Posterior vena cava (tissue), 2 donors: Measurements from ENCODE around the gene CRTAP. TPM values are rescaled to one million over a fixed set of nuclear protein-coding genes. Genes with fewer than 3 reads are reported as not detected.
"Not testable (repeated sequence)": the region's sequence is repeated elsewhere in the genome, so short reads cannot be mapped to it uniquely, and the experiment has no call there.

Source experiments
- DNase-seq: peaks from one replicate; pipeline ENCODE4 v3.0.0-alpha.2; 2020; ENCODE audit warnings: low spot score
- intact Hi-C, 2 donors: fragments of 100-400 bp; cut with DNase I; formaldehyde crosslinking; loops; one replicate each; pipeline versions ENCODE4 v1.14.1 to v1.14.2; 2022 to 2023
- total RNA-seq, 2 donors: library from RNA; stranded (reverse); fragmentation: NEBNext Ultra II Directional; extraction: Animal tissue kit (Norgen Biotek cat#: 25700); gene quantifications; one replicate each; pipeline ENCODE4 v1.2.1, GENCODE V29; 2021
- donor health status: DM: yes; HTN: yes; CAD: no.
- donor health status: DM: yes; HTN: yes; CAD: no.

CRTAP gene
- total RNA-seq, 2 donors from 2014 or later = 250 to 323 TPM

DNA sequence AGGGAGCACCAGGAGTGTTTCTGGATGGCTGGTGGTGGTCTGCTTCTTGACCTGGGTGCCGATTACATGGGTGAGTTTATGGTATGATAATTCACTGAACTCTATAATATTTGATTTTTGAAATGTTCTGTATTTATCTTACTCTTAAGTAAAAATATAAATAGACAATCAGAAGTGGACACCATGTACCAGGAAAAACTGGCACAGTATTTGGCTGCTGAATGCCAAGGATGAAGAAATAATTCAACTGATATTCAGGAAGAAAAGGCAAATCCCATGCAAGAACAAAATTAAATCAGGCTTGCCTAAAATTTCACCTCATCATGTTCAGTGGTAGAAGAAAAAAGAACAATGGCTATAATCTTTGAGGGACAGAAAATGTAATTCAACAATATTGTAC lies 51.6 kb downstream of the CRTAP start:
- no peak for DNase-seq
- intact Hi-C loops = no loop called here

DNA sequence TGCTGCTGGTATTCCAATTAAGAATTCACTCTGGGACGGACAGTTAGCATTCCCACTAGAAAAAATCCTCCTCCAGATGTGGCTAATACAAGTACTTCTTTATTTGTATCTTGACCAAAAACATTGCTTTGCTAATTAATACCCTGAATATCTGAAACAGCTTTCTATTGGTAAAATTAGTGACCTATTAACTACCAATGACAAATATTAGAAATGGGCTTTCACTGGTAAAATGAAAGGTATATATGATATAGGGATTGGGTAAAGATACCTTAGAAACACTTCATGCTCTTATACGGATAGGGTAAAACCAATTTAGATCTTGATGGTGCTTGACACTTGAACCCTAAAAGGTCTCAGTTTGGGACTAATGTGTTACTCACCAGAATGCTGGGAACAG lies 52.3 kb downstream of the CRTAP start:
- no peak for DNase-seq
- intact Hi-C loops = no loop called here

DNA sequence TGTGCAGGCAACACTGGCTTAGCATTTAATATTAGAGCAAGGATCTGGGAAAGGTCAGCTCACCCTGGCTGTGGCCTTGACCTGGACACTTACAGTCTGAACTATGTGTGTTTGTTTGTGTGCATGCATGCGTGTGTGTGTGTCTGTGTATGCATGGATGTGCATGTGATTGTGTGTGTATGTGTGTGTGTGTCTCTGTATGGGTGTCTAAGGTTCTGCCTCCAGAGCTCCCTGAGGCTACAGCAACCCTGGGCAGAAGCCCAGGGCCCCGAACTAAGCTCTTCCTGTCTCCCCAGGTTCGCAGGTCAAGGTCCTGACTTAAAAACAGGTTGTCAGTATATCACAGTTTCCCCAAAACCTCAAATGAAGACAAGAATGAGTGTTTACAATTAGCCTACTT lies 53.5 kb downstream of the CRTAP start:
- no peak for DNase-seq
- intact Hi-C loops = no loop called here

DNA sequence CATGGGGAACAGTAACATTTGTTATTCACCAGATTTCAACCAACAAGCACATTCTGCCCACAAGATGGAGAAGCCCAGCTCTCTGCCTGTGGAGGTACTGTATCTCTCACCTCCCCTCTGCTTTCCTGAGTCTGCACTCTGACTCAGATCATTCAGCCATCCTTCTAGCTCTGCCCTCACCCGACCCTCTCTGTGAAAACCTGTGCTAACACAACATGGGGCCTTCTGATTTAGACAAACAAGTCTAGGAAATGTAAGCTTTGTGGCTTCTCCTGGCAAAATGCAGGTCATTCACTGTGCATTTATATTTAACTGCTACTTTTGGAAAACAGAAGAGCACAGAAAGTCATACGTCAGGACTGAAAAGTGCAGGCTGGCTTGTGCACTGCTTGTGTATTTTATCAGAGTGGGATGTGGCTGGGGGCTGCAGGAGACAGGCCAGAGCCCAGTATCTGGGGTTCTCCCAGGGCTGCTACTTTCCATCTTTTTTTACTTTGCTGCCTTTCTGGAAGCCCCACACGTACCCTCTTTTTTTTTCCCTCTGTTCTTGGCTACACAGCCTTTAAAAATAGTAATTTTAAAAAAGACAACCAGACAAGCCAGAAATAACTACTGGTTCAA lies 54.0 kb downstream of the CRTAP start:
- intact Hi-C loops = no loop called here
- no peak for DNase-seq

DNA sequence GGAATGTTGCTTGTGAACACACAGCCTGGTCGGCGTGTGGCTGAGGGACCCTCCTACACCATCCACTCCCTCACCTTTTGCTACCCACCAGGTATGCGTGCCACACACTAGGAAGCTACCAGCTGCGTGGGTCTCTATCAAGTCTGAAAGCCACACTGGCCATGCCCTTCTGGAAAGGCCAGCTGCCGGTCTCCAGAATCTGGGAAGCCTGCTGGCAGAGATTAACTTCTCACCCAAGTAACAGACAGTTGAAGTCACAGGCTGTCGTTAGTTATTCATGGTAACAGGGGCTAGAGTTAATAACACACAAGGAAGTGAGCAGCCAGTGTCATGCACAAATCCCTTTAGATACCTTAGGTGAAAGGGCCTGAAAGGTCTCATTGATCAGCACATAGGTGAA lies 56.7 kb downstream of the CRTAP start:
- DNase-seq = no peak
- intact Hi-C loops = no loop called here

DNA sequence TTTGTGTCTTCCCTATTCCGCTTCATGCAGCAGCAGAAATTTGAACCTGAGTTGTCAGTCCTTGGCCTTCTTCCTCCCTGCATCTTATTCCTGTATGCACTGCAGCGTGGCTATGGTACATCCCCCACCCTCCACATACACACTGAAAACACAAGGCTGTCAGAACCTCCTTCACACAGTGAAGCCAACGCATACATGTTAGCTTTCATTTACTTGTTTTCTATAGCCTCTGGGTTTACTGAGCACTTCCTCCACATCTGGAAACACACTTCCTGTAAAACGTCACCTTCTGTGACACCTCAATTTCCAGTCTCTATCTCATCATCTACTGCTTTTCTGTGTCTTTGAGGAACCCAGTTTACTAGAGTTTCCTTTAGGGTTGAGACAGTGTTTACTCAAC lies 57.8 kb downstream of the CRTAP start:
- intact Hi-C loops = no loop called here
- DNase-seq = no peak

DNA sequence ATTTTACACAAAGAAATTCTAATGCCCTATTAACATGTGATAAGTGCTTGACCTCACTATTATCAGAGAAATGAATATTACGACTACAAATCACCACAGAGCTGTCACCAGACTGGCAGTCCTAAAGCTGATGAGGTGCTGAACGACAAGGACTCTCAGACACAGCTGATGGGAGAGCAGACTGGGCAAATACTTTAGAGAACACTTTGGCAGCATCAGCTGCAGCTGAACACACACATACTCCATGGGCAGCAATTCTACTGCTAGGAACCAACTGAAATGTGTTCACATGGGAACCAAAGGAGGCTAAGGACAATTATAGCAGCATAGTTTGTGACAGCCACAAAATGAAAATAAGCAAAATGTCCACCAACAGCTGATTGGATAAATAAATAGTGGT lies 59.3 kb downstream of the CRTAP start:
- intact Hi-C loops = no loop called here
- DNase-seq = no peak

DNA sequence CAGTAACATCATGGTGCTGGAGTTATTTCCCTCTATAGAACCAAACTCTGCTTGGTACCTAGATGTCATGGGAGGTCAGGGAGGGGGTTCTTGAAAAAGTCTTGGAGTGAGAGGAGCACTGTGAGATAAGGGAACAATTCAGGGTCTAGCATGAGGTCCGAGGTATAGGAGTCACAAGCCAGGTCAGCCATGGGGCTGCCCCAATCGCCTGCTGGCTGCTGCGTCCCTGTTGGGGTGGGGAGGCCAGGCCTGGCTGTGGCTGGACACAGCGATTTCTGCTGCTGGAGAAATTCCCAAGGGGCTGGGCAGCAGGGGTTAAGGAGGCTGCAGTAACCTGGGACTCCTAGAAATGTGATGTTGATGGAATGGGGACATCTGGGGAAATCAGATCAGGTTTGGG lies 59.9 kb downstream of the CRTAP start:
- intact Hi-C loops = no loop called here
- DNase-seq = no peak

DNA sequence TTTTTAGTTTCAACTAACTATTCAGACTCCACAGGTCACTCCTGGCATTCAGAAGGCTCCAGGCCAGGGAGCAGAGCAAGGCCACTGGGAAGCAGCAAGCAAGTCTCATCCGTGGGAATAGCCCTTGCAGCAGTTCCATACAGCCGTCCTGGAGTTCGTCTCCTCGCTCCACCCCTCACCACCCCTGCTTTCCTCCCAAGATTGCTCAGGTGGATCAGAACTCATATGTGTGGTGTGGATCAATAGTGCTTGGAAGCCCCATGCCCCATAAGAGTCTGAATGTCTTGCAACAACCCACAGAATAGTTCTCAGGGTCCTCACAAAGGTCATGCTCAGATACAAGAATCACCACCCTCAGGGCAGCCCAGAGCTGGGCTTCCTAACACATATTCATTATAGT lies 60.3 kb downstream of the CRTAP start:
- intact Hi-C loops = no loop called here
- DNase-seq = no peak

DNA sequence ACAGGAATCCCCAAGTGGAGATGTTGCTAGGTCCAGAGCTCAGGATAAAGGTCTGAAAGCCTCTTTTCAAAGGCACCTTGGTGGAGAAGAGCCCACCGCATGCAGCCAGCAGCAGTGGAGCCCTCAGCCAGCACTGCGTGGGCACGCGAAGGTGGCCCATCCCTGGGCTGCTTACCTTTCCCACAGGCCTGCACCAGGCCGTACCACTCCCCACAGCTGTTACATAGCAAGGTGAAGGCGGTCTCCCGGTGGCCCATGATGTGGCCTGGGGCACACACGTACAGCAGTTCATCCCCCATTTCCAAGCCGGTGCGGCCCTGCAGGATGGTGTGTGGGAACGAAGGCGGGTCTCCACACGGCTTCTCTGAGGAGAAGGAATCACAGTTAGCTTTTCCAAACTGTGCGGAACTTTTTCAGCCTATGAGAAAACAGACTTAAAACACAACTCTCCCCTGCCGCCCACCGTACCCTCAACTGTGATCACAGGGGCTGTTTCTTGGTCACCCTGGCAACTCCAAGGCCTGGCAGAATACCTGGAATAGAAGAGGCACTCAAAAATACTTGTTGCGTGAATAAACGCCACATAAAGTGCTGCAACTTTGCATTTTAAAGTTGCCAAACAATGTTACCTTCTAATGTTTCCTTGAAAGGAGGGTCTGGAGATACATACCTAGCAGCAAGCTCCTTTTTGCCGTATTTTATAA lies 61.0 kb downstream of the CRTAP start:
- no peak for DNase-seq
- intact Hi-C loops = no loop called here

DNA sequence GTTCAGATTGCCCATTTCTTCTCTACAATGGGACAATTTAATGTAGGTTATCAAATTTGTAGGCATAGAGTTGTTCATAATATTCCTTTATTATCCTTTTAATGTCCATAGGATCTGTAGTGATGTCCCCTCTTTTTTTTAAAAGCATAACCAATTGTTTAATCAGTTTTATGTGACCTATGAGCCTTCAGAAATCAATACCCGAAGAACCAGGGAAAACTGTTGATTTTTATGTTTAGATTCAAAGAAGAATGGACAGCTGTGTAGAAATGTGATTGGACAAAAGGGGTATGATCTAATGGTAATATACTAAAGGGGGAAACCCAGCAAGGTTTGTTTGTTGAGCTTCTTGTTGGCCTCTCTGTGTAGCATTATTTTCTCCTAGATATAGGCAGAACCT lies 65.3 kb downstream of the CRTAP start:
- no peak for DNase-seq
- intact Hi-C loops = no loop called here

DNA sequence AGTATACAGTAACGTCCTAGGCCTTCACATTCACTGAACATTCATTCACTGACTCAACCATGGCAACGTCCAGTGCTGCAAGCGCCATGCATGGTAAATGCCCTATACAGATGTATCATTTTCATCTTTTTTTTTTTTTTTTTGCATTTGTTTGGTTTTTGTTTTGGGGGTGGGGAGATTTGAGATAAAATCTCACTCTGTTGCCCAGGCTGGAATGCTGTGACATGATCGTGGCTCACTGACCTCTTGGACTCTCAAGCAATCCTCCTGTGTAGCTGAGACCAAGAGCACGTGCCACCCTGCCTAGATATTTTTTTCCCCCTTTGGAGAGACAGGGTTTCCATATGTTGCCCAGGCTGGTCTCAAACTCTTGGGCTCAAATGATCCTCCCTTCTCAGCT lies 67.4 kb downstream of the CRTAP start:
- intact Hi-C loops = no loop called here
- no peak for DNase-seq

DNA sequence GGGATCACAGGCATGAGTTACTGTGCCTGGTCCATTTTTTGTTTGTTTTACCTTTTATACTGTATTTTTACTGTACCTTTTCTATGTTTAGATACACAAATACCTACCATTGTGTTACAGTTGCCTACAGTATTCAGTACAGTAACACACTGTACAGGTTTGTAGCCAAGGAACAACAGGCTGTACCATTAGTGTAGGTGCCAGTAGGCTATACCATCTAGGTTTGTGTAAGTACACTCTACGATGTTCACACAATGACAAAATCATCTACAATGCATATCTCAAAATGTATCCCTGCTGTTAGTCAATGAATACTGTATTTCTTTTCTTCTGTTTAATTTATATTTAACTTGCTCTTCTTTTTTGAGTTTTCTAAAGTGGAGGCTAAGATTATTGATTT lies 67.8 kb downstream of the CRTAP start:
- intact Hi-C loops, DNase-seq: not testable (repeated sequence)

DNA sequence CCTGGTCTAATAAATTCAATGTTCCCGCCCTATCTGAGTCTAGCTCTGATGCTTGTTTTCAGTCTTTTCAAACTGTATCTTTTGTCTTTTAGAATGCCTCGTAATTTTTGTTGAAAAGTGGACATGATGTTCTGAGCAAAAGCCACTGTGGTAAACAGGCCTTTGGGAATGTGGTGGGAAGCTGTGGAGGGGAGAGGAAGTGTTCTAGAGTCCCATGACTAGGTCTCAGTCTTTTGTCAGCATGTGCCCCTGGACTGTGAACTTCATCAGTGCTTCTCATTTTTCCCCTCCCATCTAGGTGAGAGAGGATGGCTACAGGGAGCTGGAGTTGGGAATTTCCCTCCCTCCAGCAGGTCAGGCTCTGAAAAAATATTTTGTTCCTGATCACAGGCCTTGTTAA lies 71.0 kb downstream of the CRTAP start:
- DNase-seq = no peak
- intact Hi-C loops = no loop called here

DNA sequence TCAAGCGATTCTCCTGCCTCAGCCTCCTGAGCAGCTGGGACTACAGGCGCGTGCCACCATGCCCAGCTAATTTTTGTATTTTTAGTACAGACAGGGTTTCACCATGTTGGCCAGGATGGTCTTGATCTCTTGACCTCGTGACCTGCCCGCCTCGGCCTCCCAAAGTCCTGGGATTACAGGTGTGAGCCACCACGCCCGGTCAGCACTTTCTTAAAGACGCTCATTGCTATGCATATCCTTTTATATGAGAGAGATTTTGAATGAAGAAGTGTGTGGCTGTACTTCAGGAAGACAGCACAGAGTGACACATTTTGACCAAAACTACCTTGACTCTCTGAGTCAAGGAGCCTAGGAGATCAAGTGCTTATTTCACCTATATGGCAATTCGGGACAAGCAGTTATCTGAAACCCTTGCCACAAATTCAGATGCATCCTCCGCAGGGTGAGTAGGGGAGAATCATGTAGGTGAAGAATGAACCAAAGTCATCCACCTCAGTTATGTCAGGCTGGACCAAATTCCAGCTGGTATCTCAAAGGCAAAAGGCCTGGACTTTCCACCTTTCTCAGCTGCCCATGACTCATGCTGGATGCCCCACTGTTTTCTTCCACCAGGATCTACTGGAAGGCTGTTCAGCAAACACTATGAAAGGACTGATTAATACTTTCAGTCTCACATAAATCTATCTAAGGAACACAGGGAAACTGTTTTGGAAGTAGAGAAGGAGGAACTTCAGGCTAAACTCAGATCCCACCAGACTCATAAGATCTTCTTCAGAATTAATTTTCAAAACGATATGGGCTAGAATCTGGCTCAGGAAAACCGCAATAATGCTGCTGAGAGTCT lies 72.9 kb downstream of the CRTAP start:
- DNase-seq = no peak
- intact Hi-C loops = no loop called here

DNA sequence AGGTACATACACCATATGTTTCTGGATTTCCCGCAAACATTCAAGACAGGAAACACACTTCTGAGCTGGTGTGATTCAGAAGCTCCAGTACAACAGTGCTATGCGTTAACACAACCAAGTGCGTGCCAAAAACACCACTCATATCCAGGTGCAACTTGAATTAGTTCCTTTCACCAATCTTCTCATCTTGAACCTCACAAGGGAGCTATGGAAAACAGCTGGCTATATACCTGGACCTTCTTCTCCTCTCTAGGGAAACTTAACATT lies 73.5 kb downstream of the CRTAP start:
- intact Hi-C loops = no loop called here
- DNase-seq = no peak

DNA sequence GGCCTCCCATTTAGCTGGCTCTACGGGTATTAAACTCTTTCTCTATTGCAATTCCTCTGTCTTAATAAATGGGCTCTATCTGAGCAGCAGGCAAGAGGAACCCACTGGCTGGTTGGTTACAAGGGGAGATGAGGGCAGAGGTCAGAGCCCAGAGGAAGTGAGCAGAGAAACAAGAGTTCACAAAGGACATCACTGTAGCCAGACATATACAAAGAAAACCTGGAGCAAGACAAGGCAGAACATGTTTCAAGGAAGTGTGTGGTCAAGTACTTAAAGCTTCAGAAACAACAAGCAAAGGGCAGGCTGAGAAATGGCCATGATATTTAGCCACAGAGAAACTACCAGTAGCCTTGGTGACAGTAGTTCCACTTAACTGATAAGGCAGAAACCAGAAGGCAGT lies 80.5 kb downstream of the CRTAP start:
- intact Hi-C loops = no loop called here
- DNase-seq = no peak

DNA sequence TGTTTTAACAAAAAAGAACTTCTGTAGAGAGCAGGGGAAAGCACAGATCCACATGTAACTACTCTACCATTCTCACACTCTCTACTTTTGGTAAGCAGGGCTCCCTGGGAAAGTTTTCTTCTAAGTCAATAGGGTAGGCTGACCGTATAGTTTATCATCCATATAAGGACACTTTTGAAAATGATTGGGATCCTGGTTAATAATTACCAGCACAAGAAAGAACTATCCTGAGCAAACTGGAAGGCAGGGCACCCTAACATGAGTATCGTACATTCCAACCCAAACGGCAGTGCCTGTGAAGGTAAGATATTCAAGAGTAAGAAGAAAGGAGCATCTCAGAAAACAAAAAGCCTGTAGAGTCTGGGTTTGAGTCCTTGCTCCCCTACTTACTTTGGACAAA lies 82.7 kb downstream of the CRTAP start:
- intact Hi-C loops = no loop called here
- DNase-seq = no peak
